OCI-LY3 (cell line): ENCODE results near the gene EGR4.

Experiments used
- EZH2phosphoT487 ChIP-seq: fragments of 200-600 bp; shearing (Covaris generic); IDR thresholded peaks from 2 replicates; pipeline ENCODE4 v1.6.1; 2018; ENCODE audit warnings: antibody characterized with exemption, mixed run types, low read depth
- TF ChIP-seq, protein P1 (sequence below): fragments of 200-600, 300-600 bp; sonication (generic); IDR thresholded peaks from 2 replicates; pipeline ENCODE4 v1.5.1; 2014; ENCODE audit warnings: antibody characterized with exemption, low read length, low read depth

DNA sequence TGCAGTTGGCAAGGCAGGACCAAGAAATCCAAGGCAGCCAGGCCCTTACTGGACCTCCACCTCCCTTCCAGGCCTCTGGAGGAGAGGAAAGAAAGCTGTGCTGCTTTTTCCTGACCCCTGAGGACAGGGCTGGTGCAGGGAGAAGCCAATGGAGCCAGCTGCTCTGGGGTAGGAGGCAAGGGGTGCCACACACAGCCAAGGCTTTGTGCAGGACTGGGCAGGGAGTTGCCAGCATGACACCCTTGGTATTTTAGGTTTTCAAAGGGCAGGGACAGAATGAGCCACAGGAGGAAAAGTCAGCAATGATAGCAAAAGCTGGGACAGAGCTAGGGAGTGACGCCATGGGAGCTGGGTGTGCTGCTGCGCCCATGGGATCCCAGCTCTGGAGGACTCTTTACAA lies 36.3 kb downstream of the EGR4 start:
- TF ChIP-seq, protein P1, sequence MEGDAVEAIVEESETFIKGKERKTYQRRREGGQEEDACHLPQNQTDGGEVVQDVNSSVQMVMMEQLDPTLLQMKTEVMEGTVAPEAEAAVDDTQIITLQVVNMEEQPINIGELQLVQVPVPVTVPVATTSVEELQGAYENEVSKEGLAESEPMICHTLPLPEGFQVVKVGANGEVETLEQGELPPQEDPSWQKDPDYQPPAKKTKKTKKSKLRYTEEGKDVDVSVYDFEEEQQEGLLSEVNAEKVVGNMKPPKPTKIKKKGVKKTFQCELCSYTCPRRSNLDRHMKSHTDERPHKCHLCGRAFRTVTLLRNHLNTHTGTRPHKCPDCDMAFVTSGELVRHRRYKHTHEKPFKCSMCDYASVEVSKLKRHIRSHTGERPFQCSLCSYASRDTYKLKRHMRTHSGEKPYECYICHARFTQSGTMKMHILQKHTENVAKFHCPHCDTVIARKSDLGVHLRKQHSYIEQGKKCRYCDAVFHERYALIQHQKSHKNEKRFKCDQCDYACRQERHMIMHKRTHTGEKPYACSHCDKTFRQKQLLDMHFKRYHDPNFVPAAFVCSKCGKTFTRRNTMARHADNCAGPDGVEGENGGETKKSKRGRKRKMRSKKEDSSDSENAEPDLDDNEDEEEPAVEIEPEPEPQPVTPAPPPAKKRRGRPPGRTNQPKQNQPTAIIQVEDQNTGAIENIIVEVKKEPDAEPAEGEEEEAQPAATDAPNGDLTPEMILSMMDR: no peak
- no peak for TF ChIP-seq EZH2phosphoT487
